Hepatocyte (in vitro differentiated cells): ENCODE measurements around the gene FRMD3. TPM values are rescaled to one million over a fixed set of nuclear protein-coding genes. Genes with fewer than 3 reads are reported as not detected.

ENCODE experiments used
- DNase-seq: peaks from one replicate; pipeline ENCODE4 v3.0.0-alpha.2; 2016; ENCODE audit warnings: low spot score
- H2AFZ ChIP-seq: fragments of 200-600 bp; sonication (generic); 2 replicates; pipeline ENCODE4 v1.6.0; 2016; ENCODE audit warnings: antibody characterized with exemption, mild to moderate bottlenecking
- H3K27ac ChIP-seq: fragments of 200-600 bp; sonication (generic); 2 replicates; pipeline ENCODE4 v1.5.1; 2016; ENCODE audit warnings: mild to moderate bottlenecking
- H3K27me3 ChIP-seq: fragments of 200-600 bp; sonication (generic); 2 replicates; pipeline ENCODE4 v1.6.1; 2016
- H3K36me3 ChIP-seq: fragments of 200-600 bp; sonication (generic); replicated peaks from 2 replicates; pipeline ENCODE4 v1.5.1; 2016; ENCODE audit warnings: low read depth; ENCODE audit not compliant: insufficient read depth
- H3K4me1 ChIP-seq: fragments of 200-600 bp; sonication (generic); 2 replicates; pipeline ENCODE4 v1.5.1; 2016; ENCODE audit warnings: mild to moderate bottlenecking, moderate library complexity; ENCODE audit not compliant: insufficient read depth
- H3K4me2 ChIP-seq: fragments of 200-600 bp; sonication (generic); 2 replicates; pipeline ENCODE4 v1.6.0; 2016
- H3K4me3 ChIP-seq: fragments of 200-600 bp; sonication (generic); 2 replicates; pipeline ENCODE4 v1.5.1; 2016; ENCODE audit warnings: mild to moderate bottlenecking
- H3K79me2 ChIP-seq: fragments of 200-600 bp; sonication (generic); 2 replicates; pipeline ENCODE4 v1.6.0; 2017; ENCODE audit warnings: mild to moderate bottlenecking
- H3K9me2 ChIP-seq: fragments of 200-600 bp; sonication (generic); replicated peaks from 2 replicates; pipeline ENCODE4 v1.6.0; 2017; ENCODE audit warnings: mild to moderate bottlenecking; ENCODE audit not compliant: insufficient read depth
- H3K9me3 ChIP-seq: fragments of 200-600 bp; sonication (generic); 2 replicates; pipeline ENCODE4 v1.5.1; 2016; ENCODE audit warnings: low read depth, mild to moderate bottlenecking
- H4K20me1 ChIP-seq: fragments of 200-600 bp; sonication (generic); 2 replicates; pipeline ENCODE4 v1.6.0; 2016; ENCODE audit warnings: mild to moderate bottlenecking; ENCODE audit not compliant: insufficient read depth, poor library complexity, severe bottlenecking
- EZH2 ChIP-seq: fragments of 200-600 bp; sonication (generic); IDR thresholded peaks from 2 replicates; pipeline ENCODE4 v1.6.1; 2016; ENCODE audit warnings: antibody characterized with exemption, mild to moderate bottlenecking, borderline replicate concordance
- EZH2phosphoT487 ChIP-seq: fragments of 200-600 bp; sonication (generic); IDR thresholded peaks from one replicate; pipeline ENCODE4 v1.6.1; 2018; ENCODE audit warnings: antibody characterized with exemption, mild to moderate bottlenecking, low read depth, moderate library complexity; ENCODE audit not compliant: unreplicated experiment, severe bottlenecking
- WGBS: methylation state at CpG from one replicate; pipeline ENCODE4 v1.1.6; 2016; ENCODE audit warnings: low lambda C conversion rate; ENCODE audit errors: missing lambda C conversion rate; 5-methylcytosine and 5-hydroxymethylcytosine counted together
- polyA plus RNA-seq: library from polyadenylated mRNA; unstranded; fragments of >200 nt; fragmentation: Nextera tagmentation; extraction: Ambion mirVana; gene quantifications from 2 replicates; pipeline ENCODE4 v1.2.1, GENCODE V29; 2016
- total RNA-seq: library from RNA; depleted of rRNA; stranded (reverse); fragments of >200 nt; gene quantifications from 2 replicates; pipeline ENCODE4 v1.2.3, GENCODE V29; 2014
- TF ChIP-seq, protein P1 (sequence below): fragments of 200-600 bp; sonication (generic); IDR thresholded peaks from 2 replicates; pipeline ENCODE4 v1.5.1; 2016; ENCODE audit warnings: antibody characterized with exemption, mild to moderate bottlenecking; ENCODE audit not compliant: poor library complexity

FRMD3 gene
- total and polyA plus RNA-seq, 2 experiments from 2014 or later: 3.9 to 7.0 TPM

- H3K4me1 ChIP-seq: no peaks in the 10 kb centered on the region
- H4K20me1 ChIP-seq: no peaks in the 10 kb centered on the region
- no peaks in the 10 kb centered on the region for H3K79me2 ChIP-seq
- no peaks in the 10 kb centered on the region for H3K36me3 ChIP-seq
- no peaks in the 10 kb centered on the region for H3K27me3 ChIP-seq
- H2AFZ ChIP-seq: no peak overlapping the region
- TF ChIP-seq, protein P1, sequence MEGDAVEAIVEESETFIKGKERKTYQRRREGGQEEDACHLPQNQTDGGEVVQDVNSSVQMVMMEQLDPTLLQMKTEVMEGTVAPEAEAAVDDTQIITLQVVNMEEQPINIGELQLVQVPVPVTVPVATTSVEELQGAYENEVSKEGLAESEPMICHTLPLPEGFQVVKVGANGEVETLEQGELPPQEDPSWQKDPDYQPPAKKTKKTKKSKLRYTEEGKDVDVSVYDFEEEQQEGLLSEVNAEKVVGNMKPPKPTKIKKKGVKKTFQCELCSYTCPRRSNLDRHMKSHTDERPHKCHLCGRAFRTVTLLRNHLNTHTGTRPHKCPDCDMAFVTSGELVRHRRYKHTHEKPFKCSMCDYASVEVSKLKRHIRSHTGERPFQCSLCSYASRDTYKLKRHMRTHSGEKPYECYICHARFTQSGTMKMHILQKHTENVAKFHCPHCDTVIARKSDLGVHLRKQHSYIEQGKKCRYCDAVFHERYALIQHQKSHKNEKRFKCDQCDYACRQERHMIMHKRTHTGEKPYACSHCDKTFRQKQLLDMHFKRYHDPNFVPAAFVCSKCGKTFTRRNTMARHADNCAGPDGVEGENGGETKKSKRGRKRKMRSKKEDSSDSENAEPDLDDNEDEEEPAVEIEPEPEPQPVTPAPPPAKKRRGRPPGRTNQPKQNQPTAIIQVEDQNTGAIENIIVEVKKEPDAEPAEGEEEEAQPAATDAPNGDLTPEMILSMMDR: no peak
- TF ChIP-seq EZH2phosphoT487 (no peak), EZH2 (no peak)
- H3K4me3 ChIP-seq: no peak overlapping the region
- no peak overlapping the region for H3K4me2 ChIP-seq
- no peak overlapping the region for H3K27ac ChIP-seq
- WGBS: 91% methylated on average over 3 of the region's 3 CpGs
- no peak for DNase-seq
- no peaks in the 10 kb centered on the region for H3K9me2 ChIP-seq
- H3K9me3 ChIP-seq: no peaks in the 10 kb centered on the region
Measured at GRCh38 chr9:83342006-83342405, 196.2 kb downstream of the FRMD3 start.

DNA sequence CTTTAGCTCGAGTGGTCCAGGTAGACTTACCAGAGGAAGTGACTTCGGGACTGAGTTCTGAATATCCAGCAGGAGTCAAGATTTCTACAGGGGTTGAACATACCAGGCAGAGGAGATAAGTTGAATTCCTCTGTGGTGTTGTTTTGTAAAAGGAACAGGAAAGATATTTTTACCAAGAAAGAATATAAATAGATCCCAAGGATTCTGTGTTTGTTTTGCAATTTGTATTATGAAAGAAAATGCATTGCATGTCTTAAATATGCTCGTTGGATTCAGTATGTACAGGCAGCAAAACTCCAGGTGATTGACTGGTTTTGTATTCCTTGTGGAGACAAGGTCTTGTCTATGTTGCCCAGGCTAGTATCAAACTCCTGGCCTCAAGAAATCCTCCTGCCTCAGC, 197.8 kb downstream of the FRMD3 start:
- no peaks in the 10 kb centered on the region for H3K27me3 ChIP-seq
- TF ChIP-seq EZH2phosphoT487: no peak
- TF ChIP-seq EZH2: no peak
- TF ChIP-seq, protein P1: no peak
- no peaks in the 10 kb centered on the region for H3K36me3 ChIP-seq
- 93% methylated on average over 3 of the region's 3 CpGs for WGBS
- no peak overlapping the region for H3K4me3 ChIP-seq
- H3K9me3 ChIP-seq: no peaks in the 10 kb centered on the region
- H3K9me2 ChIP-seq: no peaks in the 10 kb centered on the region
- no peaks in the 10 kb centered on the region for H3K79me2 ChIP-seq
- H3K4me2 ChIP-seq: no peak overlapping the region
- DNase-seq: no peak
- H3K4me1 ChIP-seq: no peaks in the 10 kb centered on the region
- H3K27ac ChIP-seq: no peak overlapping the region
- no peaks in the 10 kb centered on the region for H4K20me1 ChIP-seq
- H2AFZ ChIP-seq: no peak overlapping the region

DNA sequence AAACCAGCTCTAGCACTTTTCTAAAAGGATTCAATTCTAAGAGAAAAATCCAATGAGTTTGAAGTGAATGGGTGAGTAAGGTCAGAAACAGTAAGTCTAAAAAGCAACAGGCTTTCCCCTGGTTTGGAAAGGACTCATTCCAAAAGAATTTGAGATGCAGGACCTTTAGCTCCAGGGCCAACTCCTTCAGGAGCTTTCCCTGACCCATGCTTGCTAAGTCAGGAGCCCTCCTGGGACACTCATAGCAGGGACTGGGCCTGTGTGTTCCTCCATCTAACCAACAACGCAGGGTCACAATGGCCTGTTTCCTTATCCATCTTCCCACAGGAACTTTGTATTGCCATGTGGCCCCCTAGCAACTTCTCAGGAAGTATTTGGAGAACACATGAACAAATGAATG, 198.8 kb downstream of the FRMD3 start:
- Histone ChIP-seq H3K9me3 (no peaks in the 10 kb centered on the region), H2AFZ (no peak overlapping the region), H3K4me3 (no peak overlapping the region), H3K36me3 (no peaks in the 10 kb centered on the region), H3K4me1 (no peaks in the 10 kb centered on the region), H3K9me2 (no peaks in the 10 kb centered on the region), H3K27ac (no peak overlapping the region), H4K20me1 (no peaks in the 10 kb centered on the region), H3K4me2 (no peak overlapping the region), H3K27me3 (no peaks in the 10 kb centered on the region), H3K79me2 (no peaks in the 10 kb centered on the region)
- 100% methylated on average over 1 of the region's 1 CpG for WGBS
- DNase-seq: no peak
- TF ChIP-seq, protein P1: no peak
- TF ChIP-seq EZH2phosphoT487 (no peak), EZH2 (no peak)

DNA sequence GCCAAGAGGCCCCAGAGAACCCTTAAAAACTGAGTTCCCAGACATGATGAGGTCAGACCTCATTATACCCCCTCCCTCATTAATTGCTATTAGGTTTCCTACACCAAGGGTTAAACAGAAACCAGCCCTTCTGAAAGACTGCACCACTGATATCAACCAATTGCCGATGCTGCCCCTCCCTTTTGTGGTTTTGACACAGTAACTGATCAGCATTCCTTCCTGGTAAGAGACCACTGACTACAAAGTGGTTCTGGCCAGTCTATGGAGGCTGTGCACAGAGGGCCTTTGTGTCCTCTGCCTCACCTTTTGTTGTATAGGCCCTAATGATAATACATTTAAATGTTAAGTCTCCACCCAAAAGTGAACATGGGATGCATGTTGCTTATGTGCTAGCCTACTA, 201.5 kb downstream of the FRMD3 start:
- TF ChIP-seq EZH2 (no peak), EZH2phosphoT487 (no peak)
- TF ChIP-seq, protein P1: no peak
- Histone ChIP-seq H3K79me2 (no peaks in the 10 kb centered on the region), H3K4me3 (no peak overlapping the region), H3K4me1 (no peaks in the 10 kb centered on the region), H4K20me1 (no peaks in the 10 kb centered on the region), H3K27me3 (no peaks in the 10 kb centered on the region), H3K9me2 (no peaks in the 10 kb centered on the region), H3K27ac (no peak overlapping the region), H2AFZ (no peak overlapping the region), H3K4me2 (no peak overlapping the region), H3K9me3 (no peaks in the 10 kb centered on the region), H3K36me3 (no peaks in the 10 kb centered on the region)
- DNase-seq: no peak
- 40% methylated on average over 1 of the region's 1 CpG for WGBS
